ENCODE data around the gene ADPGK. TPM values are rescaled to one million over a fixed set of nuclear protein-coding genes. Genes with fewer than 3 reads are reported as not detected.
"Not testable (repeated sequence)": the region's sequence is repeated elsewhere in the genome, so short reads cannot be mapped to it uniquely, and the experiment has no call there.

Gene ADPGK
- total RNA-seq, 4 donors from 2014 or later = 17.1 to 87.6 (median 54.8) TPM

GRCh38 chr15:72735111-72735510, 48.4 kb downstream of the ADPGK start:
- no peak for DNase-seq
- Histone ChIP-seq H3K9me3 (no peaks in the 10 kb centered on the region), H3K36me3 (no peaks in the 10 kb centered on the region), H3K4me3 (no peak overlapping the region), H3K27me3 (no peaks in the 10 kb centered on the region), H3K27ac (no peak overlapping the region), H3K4me1 (no peaks in the 10 kb centered on the region)
- intact Hi-C loops (cut with DNase I; ENCODE audit: low total_unique reads) = no loop called here
- no peak for TF ChIP-seq POLR2A (IDR thresholded peaks at IDR 0.05)
- TF ChIP-seq CTCF (IDR thresholded peaks at IDR 0.05) = no peak

- H3K36me3 ChIP-seq = no peaks in the 10 kb centered on the region
- TF ChIP-seq CTCF (IDR thresholded peaks at IDR 0.05) (no peak), POLR2A (IDR thresholded peaks at IDR 0.05) (no peak)
These were observed 49.4 kb downstream of the ADPGK start for GRCh38 chr15:72733941-72734738.

GRCh38 chr15:72732516-72732915, 51.0 kb downstream of the ADPGK start:
- H3K36me3 ChIP-seq = no peaks in the 10 kb centered on the region
- TF ChIP-seq POLR2A (IDR thresholded peaks at IDR 0.05) = no peak
- TF ChIP-seq CTCF (IDR thresholded peaks at IDR 0.05) = no peak
- no peak overlapping the region for H3K27ac ChIP-seq
- intact Hi-C loops (cut with DNase I; ENCODE audit: low total_unique reads) = no loop called here
- DNase-seq = no peak
- no peak overlapping the region for H3K4me3 ChIP-seq
- H3K27me3 ChIP-seq = no peaks in the 10 kb centered on the region
- no peaks in the 10 kb centered on the region for H3K9me3 ChIP-seq
- no peaks in the 10 kb centered on the region for H3K4me1 ChIP-seq

More at GRCh38 chr15:72733941-72734738, 49.4 kb downstream of the ADPGK start:
- no peak overlapping the region for H3K27ac ChIP-seq
- H3K27me3 ChIP-seq = no peaks in the 10 kb centered on the region
- intact Hi-C loops (cut with DNase I; ENCODE audit: low total_unique reads) = no loop called here
- no peak for DNase-seq
- no peaks in the 10 kb centered on the region for H3K9me3 ChIP-seq
- no peak overlapping the region for H3K4me3 ChIP-seq
- H3K4me1 ChIP-seq = no peaks in the 10 kb centered on the region

GRCh38 chr15:72732086-72732485, 51.5 kb downstream of the ADPGK start:
- no peaks in the 10 kb centered on the region for H3K9me3 ChIP-seq
- H3K4me3 ChIP-seq = no peak overlapping the region
- H3K36me3 ChIP-seq = no peaks in the 10 kb centered on the region
- DNase-seq = no peak
- no peaks in the 10 kb centered on the region for H3K4me1 ChIP-seq
- intact Hi-C loops (cut with DNase I; ENCODE audit: low total_unique reads) = no loop called here
- no peak overlapping the region for H3K27ac ChIP-seq
- H3K27me3 ChIP-seq = no peaks in the 10 kb centered on the region
- TF ChIP-seq POLR2A (IDR thresholded peaks at IDR 0.05) (no peak), CTCF (IDR thresholded peaks at IDR 0.05) (no peak)

- intact Hi-C loops (cut with DNase I; ENCODE audit: low total_unique reads) = no loop called here
- Histone ChIP-seq H3K36me3 (no peaks in the 10 kb centered on the region), H3K27ac (no peak overlapping the region), H3K27me3 (no peaks in the 10 kb centered on the region), H3K9me3 (no peaks in the 10 kb centered on the region), H3K4me1 (no peaks in the 10 kb centered on the region), H3K4me3 (no peak overlapping the region)
- no peak for DNase-seq
- TF ChIP-seq CTCF (IDR thresholded peaks at IDR 0.05) (no peak), POLR2A (IDR thresholded peaks at IDR 0.05) (no peak)
These were observed 54.7 kb downstream of the ADPGK start for GRCh38 chr15:72728821-72729220.

- H3K27me3 ChIP-seq; H3K4me1 ChIP-seq; intact Hi-C loops (cut with DNase I; ENCODE audit: low total_unique reads); DNase-seq; H3K27ac ChIP-seq; H3K36me3 ChIP-seq; H3K9me3 ChIP-seq; H3K4me3 ChIP-seq: not testable (repeated sequence)
These were observed 55.3 kb downstream of the ADPGK start for GRCh38 chr15:72728249-72728648.
